ENCODE results near the gene PCED1A. TPM values are rescaled to one million over a fixed set of nuclear protein-coding genes. Genes with fewer than 3 reads are reported as not detected.

Gene PCED1A
- total and polyA plus RNA-seq, 2 of the 13 experiments (the other 11 are each of a cell fraction or from before 2014, with no cell fraction given): 40.1 to 84.2 TPM

GRCh38 chr20:2873010-2873746, 32.7 kb upstream of the PCED1A start, which contains the start of gene PTPRA (continued):
- no peak; the same call in none of the 2 replicates for TF ChIP-seq SP140L (CRISPR knock-in tag; IDR thresholded peaks at IDR 0.05; ENCODE audit: borderline replicate concordance)
- peak; percentile 70; the same call in 1 of the 2 replicates for TF ChIP-seq ZSCAN21 (CRISPR knock-in tag; IDR thresholded peaks at IDR 0.05; ENCODE audit: borderline replicate concordance)
- peak; percentile 67; the same call in 1 of the 2 replicates for TF ChIP-seq NKX3-1 (CRISPR knock-in tag; IDR thresholded peaks at IDR 0.05)
- no peak for TF ChIP-seq BRD4 (CRISPR knock-in tag; IDR thresholded peaks at IDR 0.05)
- TF ChIP-seq MYNN (CRISPR knock-in tag; IDR thresholded peaks at IDR 0.05; ENCODE audit: low read depth): peak; percentile 84; the same call in 1 of the 2 replicates
- no peak; the same call in 1 of the 2 replicates for TF ChIP-seq ZBTB20 (CRISPR knock-in tag; IDR thresholded peaks at IDR 0.05; ENCODE audit: borderline replicate concordance, low read depth)
- TF ChIP-seq SP4 (CRISPR knock-in tag; IDR thresholded peaks at IDR 0.05): peak; percentile 88
- no peak; the same call in 1 of the 2 replicates for TF ChIP-seq RARA (CRISPR knock-in tag; IDR thresholded peaks at IDR 0.05)
- TF ChIP-seq TBX3 (IDR thresholded peaks at IDR 0.05; ENCODE audit: borderline replicate concordance): no peak
- TF ChIP-seq, protein P1, sequence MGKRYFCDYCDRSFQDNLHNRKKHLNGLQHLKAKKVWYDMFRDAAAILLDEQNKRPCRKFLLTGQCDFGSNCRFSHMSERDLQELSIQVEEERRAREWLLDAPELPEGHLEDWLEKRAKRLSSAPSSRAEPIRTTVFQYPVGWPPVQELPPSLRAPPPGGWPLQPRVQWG (CRISPR knock-in tag; IDR thresholded peaks at IDR 0.05; ENCODE audit: borderline replicate concordance, low read depth): no peak
- TF ChIP-seq SNAPC2 (CRISPR knock-in tag; IDR thresholded peaks at IDR 0.05): peak; percentile 92; the same call in 1 of the 2 replicates
- TF ChIP-seq AFF4 (CRISPR knock-in tag; IDR thresholded peaks at IDR 0.05): no peak; the same call in 1 of the 2 replicates
- TF ChIP-seq ZNF552 (CRISPR knock-in tag; IDR thresholded peaks at IDR 0.05; ENCODE audit: borderline replicate concordance): 0 out of 2 replicates have a peak, but pooled peaks have one; percentile 56
- no peak for TF ChIP-seq ZNF121 (CRISPR knock-in tag; IDR thresholded peaks at IDR 0.05)
- TF ChIP-seq, protein P2, sequence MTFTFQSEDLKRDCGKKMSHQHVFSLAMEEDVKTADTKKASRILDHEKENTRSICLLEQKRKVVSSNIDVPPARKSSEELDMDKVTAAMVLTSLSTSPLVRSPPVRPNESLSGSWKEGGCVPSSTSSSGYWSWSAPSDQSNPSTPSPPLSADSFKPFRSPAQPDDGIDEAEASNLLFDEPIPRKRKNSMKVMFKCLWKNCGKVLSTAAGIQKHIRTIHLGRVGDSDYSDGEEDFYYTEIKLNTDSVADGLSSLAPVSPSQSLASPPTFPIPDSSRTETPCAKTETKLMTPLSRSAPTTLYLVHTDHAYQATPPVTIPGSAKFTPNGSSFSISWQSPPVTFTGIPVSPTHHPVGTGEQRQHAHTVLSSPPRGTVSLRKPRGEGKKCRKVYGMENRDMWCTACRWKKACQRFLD (CRISPR knock-in tag; IDR thresholded peaks at IDR 0.05; ENCODE audit: borderline replicate concordance): peak; percentile 64; the same call in 1 of the 2 replicates
- no peak for TF ChIP-seq ZNF143 (CRISPR knock-in tag; IDR thresholded peaks at IDR 0.05)
- TF ChIP-seq GABPA (IDR thresholded peaks at IDR 0.05; ENCODE audit: low read depth, low read length): no peak
- 0 out of 2 replicates have a peak, but pooled peaks have one; percentile 0 for TF ChIP-seq GABPA (CRISPR knock-in tag; IDR thresholded peaks at IDR 0.05; ENCODE audit: low read depth)
- peak; percentile 69 for TF ChIP-seq ZNF12 (CRISPR knock-in tag; IDR thresholded peaks at IDR 0.05)
- TF ChIP-seq DMAP1 (CRISPR knock-in tag; IDR thresholded peaks at IDR 0.05): no peak; the same call in 1 of the 2 replicates
- peak; percentile 64 for TF ChIP-seq ELF1 (CRISPR knock-in tag; IDR thresholded peaks at IDR 0.05)
- no peak for TF ChIP-seq ZNF878 (CRISPR knock-in tag; IDR thresholded peaks at IDR 0.05)
- TF ChIP-seq PAWR (CRISPR knock-in tag; IDR thresholded peaks at IDR 0.05; ENCODE audit: borderline replicate concordance): no peak
- peak; percentile 78; the same call in 1 of the 2 replicates for TF ChIP-seq KDM3A (CRISPR knock-in tag; IDR thresholded peaks at IDR 0.05; ENCODE audit: low read depth)
- TF ChIP-seq ZNF496 (CRISPR knock-in tag; IDR thresholded peaks at IDR 0.05; ENCODE audit: insufficient replicate concordance): no peak
- 0 out of 2 replicates have a peak, but pooled peaks have one; percentile 67 for TF ChIP-seq HMG20B (CRISPR knock-in tag; conservative IDR thresholded peaks at IDR 0.05)

Data from HepG2 (cell line).